ENCODE measurements around the gene CNOT3. TPM values are rescaled to one million over a fixed set of nuclear protein-coding genes. Genes with fewer than 3 reads are reported as not detected.

Gene CNOT3
- total and polyA plus RNA-seq, 2 of the 13 experiments (the other 11 are each of a cell fraction or from before 2014, with no cell fraction given): 4.3 to 5.8 TPM

DNA sequence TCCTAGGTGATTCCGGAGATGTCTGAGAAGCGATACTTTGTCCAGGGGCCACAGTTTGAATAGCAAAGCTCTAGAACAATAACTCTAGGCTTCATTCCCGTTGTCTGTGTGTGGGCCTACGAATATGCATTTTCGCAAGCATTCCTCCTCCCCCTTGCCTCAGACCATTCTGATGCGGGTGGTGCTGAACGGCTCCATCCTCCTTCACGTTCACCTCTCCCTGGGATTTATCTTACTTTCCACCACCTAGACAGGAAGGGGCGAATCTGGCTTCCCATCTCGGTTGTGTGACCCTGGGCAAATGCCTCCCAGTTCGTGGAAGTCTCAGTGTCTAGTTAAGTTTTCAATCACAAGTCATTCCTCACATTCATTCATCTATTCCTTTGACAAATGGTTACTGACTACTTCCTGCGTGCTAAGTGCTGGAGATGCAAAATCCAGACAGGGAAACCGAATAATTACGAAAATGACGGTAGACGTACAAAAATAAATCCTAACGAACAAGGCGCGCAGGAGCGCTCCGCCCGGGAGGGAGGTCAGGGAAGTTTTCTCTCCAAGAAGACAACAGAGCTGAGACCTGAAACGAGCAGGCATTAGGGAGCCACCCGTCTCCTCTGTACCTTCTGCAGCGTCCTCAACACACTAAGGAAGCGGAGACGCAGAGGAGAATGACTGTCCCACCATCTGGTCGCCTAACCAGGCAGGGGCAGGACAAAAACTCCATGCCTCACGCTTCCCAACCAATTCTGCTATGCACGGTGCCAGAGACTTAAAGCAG, 1.3 kb upstream of the CNOT3 start (continued):
- TF ChIP-seq SAP130 (CRISPR knock-in tag; IDR thresholded peaks at IDR 0.05; ENCODE audit: low read depth) (no peak), HNF4A (CRISPR knock-in tag; IDR thresholded peaks at IDR 0.05) (no peak), ZNF766 (CRISPR knock-in tag; IDR thresholded peaks at IDR 0.05; ENCODE audit: borderline replicate concordance) (no peak), NR2F6 (IDR thresholded peaks at IDR 0.05) (no peak), NR2F6 (CRISPR knock-in tag; IDR thresholded peaks at IDR 0.05) (no peak), SMYD3 (CRISPR knock-in tag; IDR thresholded peaks at IDR 0.05) (0 out of 2 replicates have a peak, but pooled peaks have one; percentile 47), YY1 (IDR thresholded peaks at IDR 0.05; ENCODE audit: insufficient read depth, insufficient replicate concordance, low read depth, low read length) (no peak), MEIS1 (CRISPR knock-in tag; IDR thresholded peaks at IDR 0.05; ENCODE audit: borderline replicate concordance) (no peak), SRY (CRISPR knock-in tag; IDR thresholded peaks at IDR 0.05) (no peak), U2AF1 (optimal IDR thresholded peaks at IDR 0.05; ENCODE audit: low read depth, low read length) (no peak), KAT2B (IDR thresholded peaks at IDR 0.05; ENCODE audit: borderline replicate concordance, low read depth, low read length) (no peak), HHEX (CRISPR knock-in tag; IDR thresholded peaks at IDR 0.05) (no peak), ZNF30 (CRISPR knock-in tag; IDR thresholded peaks at IDR 0.05) (no peak), ZNF430 (CRISPR knock-in tag; IDR thresholded peaks at IDR 0.05) (peak; percentile 31; the same call in 1 of the 2 replicates), RXRA (CRISPR knock-in tag; IDR thresholded peaks at IDR 0.05) (no peak), SRSF4 (IDR thresholded peaks at IDR 0.05; ENCODE audit: low read depth, low read length, poor library complexity, severe bottlenecking) (no peak)
- TF ChIP-seq, protein P1, sequence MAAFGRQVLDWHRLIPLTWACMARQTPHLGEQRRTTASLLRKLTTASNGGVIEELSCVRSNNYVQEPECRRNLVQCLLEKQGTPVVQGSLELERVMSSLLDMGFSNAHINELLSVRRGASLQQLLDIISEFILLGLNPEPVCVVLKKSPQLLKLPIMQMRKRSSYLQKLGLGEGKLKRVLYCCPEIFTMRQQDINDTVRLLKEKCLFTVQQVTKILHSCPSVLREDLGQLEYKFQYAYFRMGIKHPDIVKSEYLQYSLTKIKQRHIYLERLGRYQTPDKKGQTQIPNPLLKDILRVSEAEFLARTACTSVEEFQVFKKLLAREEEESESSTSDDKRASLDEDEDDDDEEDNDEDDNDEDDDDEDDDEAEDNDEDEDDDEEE (CRISPR knock-in tag; IDR thresholded peaks at IDR 0.05): 0 out of 2 replicates have a peak, but pooled peaks have one; percentile 33
- TF ChIP-seq, protein P2, sequence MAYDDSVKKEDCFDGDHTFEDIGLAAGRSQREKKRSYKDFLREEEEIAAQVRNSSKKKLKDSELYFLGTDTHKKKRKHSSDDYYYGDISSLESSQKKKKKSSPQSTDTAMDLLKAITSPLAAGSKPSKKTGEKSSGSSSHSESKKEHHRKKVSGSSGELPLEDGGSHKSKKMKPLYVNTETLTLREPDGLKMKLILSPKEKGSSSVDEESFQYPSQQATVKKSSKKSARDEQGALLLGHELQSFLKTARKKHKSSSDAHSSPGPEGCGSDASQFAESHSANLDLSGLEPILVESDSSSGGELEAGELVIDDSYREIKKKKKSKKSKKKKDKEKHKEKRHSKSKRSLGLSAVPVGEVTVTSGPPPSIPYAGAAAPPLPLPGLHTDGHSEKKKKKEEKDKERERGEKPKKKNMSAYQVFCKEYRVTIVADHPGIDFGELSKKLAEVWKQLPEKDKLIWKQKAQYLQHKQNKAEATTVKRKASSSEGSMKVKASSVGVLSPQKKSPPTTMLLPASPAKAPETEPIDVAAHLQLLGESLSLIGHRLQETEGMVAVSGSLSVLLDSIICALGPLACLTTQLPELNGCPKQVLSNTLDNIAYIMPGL (CRISPR knock-in tag; IDR thresholded peaks at IDR 0.05; ENCODE audit: borderline replicate concordance in 1 of 2, low read depth in 1 of 2): peak in 1 of 2 experiments; percentile 63; a peak in 2 of 4 replicates
- TF ChIP-seq, protein P3, sequence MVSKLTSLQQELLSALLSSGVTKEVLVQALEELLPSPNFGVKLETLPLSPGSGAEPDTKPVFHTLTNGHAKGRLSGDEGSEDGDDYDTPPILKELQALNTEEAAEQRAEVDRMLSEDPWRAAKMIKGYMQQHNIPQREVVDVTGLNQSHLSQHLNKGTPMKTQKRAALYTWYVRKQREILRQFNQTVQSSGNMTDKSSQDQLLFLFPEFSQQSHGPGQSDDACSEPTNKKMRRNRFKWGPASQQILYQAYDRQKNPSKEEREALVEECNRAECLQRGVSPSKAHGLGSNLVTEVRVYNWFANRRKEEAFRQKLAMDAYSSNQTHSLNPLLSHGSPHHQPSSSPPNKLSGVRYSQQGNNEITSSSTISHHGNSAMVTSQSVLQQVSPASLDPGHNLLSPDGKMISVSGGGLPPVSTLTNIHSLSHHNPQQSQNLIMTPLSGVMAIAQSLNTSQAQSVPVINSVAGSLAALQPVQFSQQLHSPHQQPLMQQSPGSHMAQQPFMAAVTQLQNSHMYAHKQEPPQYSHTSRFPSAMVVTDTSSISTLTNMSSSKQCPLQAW (CRISPR knock-in tag; IDR thresholded peaks at IDR 0.05): no peak
- TF ChIP-seq, protein P4, sequence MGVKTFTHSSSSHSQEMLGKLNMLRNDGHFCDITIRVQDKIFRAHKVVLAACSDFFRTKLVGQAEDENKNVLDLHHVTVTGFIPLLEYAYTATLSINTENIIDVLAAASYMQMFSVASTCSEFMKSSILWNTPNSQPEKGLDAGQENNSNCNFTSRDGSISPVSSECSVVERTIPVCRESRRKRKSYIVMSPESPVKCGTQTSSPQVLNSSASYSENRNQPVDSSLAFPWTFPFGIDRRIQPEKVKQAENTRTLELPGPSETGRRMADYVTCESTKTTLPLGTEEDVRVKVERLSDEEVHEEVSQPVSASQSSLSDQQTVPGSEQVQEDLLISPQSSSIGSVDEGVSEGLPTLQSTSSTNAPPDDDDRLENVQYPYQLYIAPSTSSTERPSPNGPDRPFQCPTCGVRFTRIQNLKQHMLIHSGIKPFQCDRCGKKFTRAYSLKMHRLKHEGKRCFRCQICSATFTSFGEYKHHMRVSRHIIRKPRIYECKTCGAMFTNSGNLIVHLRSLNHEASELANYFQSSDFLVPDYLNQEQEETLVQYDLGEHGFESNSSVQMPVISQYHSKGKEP (CRISPR knock-in tag; IDR thresholded peaks at IDR 0.05): no peak
- TF ChIP-seq, protein P5, sequence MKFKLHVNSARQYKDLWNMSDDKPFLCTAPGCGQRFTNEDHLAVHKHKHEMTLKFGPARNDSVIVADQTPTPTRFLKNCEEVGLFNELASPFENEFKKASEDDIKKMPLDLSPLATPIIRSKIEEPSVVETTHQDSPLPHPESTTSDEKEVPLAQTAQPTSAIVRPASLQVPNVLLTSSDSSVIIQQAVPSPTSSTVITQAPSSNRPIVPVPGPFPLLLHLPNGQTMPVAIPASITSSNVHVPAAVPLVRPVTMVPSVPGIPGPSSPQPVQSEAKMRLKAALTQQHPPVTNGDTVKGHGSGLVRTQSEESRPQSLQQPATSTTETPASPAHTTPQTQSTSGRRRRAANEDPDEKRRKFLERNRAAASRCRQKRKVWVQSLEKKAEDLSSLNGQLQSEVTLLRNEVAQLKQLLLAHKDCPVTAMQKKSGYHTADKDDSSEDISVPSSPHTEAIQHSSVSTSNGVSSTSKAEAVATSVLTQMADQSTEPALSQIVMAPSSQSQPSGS (CRISPR knock-in tag; IDR thresholded peaks at IDR 0.05): no peak

Measured in HepG2 (cell line).